DND-41 (cell line): Measurements from ENCODE around the gene SAMD4A.

Experiments
- CTCF ChIP-seq: IDR thresholded peaks from 2 replicates; pipeline ENCODE4 v1.5.1; 2012; ENCODE audit warnings: borderline replicate concordance, low read length, moderate library complexity, mild to moderate bottlenecking; ENCODE audit not compliant: poor library complexity, severe bottlenecking; ENCODE audit errors: extremely low read depth
- EZH2 ChIP-seq: IDR thresholded peaks from 3 replicates; pipeline ENCODE4 v1.6.1; 2012; ENCODE audit warnings: borderline replicate concordance, low read depth, mild to moderate bottlenecking, moderate library complexity, low read length, inconsistent platforms; ENCODE audit not compliant: severe bottlenecking

GRCh38 chr14:54703082-54703481, 136.2 kb downstream of the SAMD4A start:
- no peak for TF ChIP-seq EZH2
- TF ChIP-seq CTCF, result no peak
